ENCODE data around the gene SLC39A6. TPM values are rescaled to one million over a fixed set of nuclear protein-coding genes. Genes with fewer than 3 reads are reported as not detected.

SLC39A6 gene
- total and polyA plus RNA-seq, 2 donors (not counting 1 experiment from before 2014, with no cell fraction given): 8.9 to 19.5 TPM

- Mint-ChIP-seq H3K27ac (no peak overlapping the region), H3K27me3 (no peaks in the 10 kb centered on the region), H3K9me3 (ENCODE audit: insufficient read depth) (no peaks in the 10 kb centered on the region), H3K4me1 (peaks cover 44% of the 10 kb centered on the region), H3K4me3 (no peak overlapping the region)
- intact Hi-C loops (cut with micrococcal nuclease): no loop called here
- ChIA-PET POLR2A (no interaction called here), CTCF (no interaction called here)
- Histone ChIP-seq H3K4me2 (replicated peaks; ENCODE audit: low read depth, low read length, poor library complexity, severe bottlenecking) (no peak overlapping the region), H4K20me1 (ENCODE audit: control insufficient read depth, insufficient read depth, low read length, poor library complexity, severe bottlenecking) (no peaks in the 10 kb centered on the region), H3K4me1 (ENCODE audit: control insufficient read depth in 2 of 2, insufficient read depth in 2 of 2, low read length in 2 of 2) (peaks cover 31 to 41% of the 10 kb centered on the region in 2 donors), H3K27ac (ENCODE audit: low read length in 2 of 2) (no peak overlapping the region), H3K79me2 (ENCODE audit: control insufficient read depth, insufficient read depth, low read length) (peaks cover 9% of the 10 kb centered on the region), H3K36me3 (replicated peaks in 1 of 2; ENCODE audit: control extremely low read depth in 1 of 2, control insufficient read depth in 1 of 2, extremely low read depth in 1 of 2, insufficient read depth in 2 of 2, low read length in 1 of 2) (peaks cover 8 to 63% of the 10 kb centered on the region in 2 experiments), H3K9ac (ENCODE audit: low read length) (no peak overlapping the region), H3K27me3 (replicated peaks in 1 of 4; ENCODE audit: control extremely low read depth in 1 of 4, control insufficient read depth in 3 of 4, insufficient read depth in 4 of 4, low read length in 3 of 4) (no peaks in the 10 kb centered on the region), H2AFZ (ENCODE audit: insufficient read depth, low read depth, low read length, poor library complexity, severe bottlenecking) (no peak overlapping the region), H3K9me3 (ENCODE audit: control extremely low read depth in 1 of 3, control insufficient read depth in 2 of 3, insufficient read depth in 1 of 3, low read length in 2 of 3) (no peaks in the 10 kb centered on the region), H3K4me3 (ENCODE audit: control extremely low read depth in 1 of 5, extremely low read depth in 1 of 5, insufficient read depth in 1 of 5, low read depth in 2 of 5, low read length in 4 of 5) (no peak overlapping the region)
- DNase-seq (no peak), ATAC-seq (ENCODE audit: low read depth) (no peak)
- TF ChIP-seq, protein P1, sequence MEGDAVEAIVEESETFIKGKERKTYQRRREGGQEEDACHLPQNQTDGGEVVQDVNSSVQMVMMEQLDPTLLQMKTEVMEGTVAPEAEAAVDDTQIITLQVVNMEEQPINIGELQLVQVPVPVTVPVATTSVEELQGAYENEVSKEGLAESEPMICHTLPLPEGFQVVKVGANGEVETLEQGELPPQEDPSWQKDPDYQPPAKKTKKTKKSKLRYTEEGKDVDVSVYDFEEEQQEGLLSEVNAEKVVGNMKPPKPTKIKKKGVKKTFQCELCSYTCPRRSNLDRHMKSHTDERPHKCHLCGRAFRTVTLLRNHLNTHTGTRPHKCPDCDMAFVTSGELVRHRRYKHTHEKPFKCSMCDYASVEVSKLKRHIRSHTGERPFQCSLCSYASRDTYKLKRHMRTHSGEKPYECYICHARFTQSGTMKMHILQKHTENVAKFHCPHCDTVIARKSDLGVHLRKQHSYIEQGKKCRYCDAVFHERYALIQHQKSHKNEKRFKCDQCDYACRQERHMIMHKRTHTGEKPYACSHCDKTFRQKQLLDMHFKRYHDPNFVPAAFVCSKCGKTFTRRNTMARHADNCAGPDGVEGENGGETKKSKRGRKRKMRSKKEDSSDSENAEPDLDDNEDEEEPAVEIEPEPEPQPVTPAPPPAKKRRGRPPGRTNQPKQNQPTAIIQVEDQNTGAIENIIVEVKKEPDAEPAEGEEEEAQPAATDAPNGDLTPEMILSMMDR (IDR thresholded peaks at IDR 0.05): no peak
- 83% methylated on average over 1 of the region's 2 CpGs for WGBS (ENCODE audit: insufficient coverage)
These were observed 24.6 kb upstream of the SLC39A6 start for GRCh38 chr18:36153771-36154170.

DNA sequence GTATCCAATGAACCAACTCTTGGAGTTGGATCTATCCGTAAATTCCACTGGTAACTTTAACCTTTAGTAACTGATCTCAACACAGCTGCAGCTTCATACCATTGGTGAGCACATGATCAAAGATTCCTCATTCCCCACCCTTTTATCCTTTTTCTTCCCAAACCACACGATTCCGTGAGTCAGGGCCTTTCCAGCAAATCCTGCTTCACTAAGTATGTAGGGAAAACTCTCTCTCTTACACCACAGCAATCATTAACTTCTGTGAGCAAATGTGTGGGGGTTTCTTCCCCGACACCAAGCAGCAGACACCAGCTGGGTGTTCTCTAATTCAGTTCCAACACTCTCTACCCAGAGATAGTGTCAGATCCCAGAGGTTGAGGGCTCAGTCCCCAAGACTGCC, 24.1 kb upstream of the SLC39A6 start:
- intact Hi-C loops (cut with micrococcal nuclease): no loop called here
- Histone ChIP-seq H3K79me2 (ENCODE audit: control insufficient read depth, insufficient read depth, low read length) (peaks cover 9% of the 10 kb centered on the region), H3K4me1 (ENCODE audit: control insufficient read depth in 2 of 2, insufficient read depth in 2 of 2, low read length in 2 of 2) (peaks cover 30 to 37% of the 10 kb centered on the region in 2 donors), H4K20me1 (ENCODE audit: control insufficient read depth, insufficient read depth, low read length, poor library complexity, severe bottlenecking) (no peaks in the 10 kb centered on the region), H3K4me3 (ENCODE audit: control extremely low read depth in 1 of 5, extremely low read depth in 1 of 5, insufficient read depth in 1 of 5, low read depth in 2 of 5, low read length in 4 of 5) (no peak overlapping the region), H3K9ac (ENCODE audit: low read length) (no peak overlapping the region), H2AFZ (ENCODE audit: insufficient read depth, low read depth, low read length, poor library complexity, severe bottlenecking) (no peak overlapping the region), H3K9me3 (ENCODE audit: control extremely low read depth in 1 of 3, control insufficient read depth in 2 of 3, insufficient read depth in 1 of 3, low read length in 2 of 3) (no peaks in the 10 kb centered on the region), H3K4me2 (replicated peaks; ENCODE audit: low read depth, low read length, poor library complexity, severe bottlenecking) (no peak overlapping the region), H3K27ac (ENCODE audit: low read length in 2 of 2) (no peak overlapping the region), H3K27me3 (replicated peaks in 1 of 4; ENCODE audit: control extremely low read depth in 1 of 4, control insufficient read depth in 3 of 4, insufficient read depth in 4 of 4, low read length in 3 of 4) (no peaks in the 10 kb centered on the region), H3K36me3 (replicated peaks in 1 of 2; ENCODE audit: control extremely low read depth in 1 of 2, control insufficient read depth in 1 of 2, extremely low read depth in 1 of 2, insufficient read depth in 2 of 2, low read length in 1 of 2) (peaks cover 5 to 64% of the 10 kb centered on the region in 2 experiments)
- TF ChIP-seq, protein P1 (IDR thresholded peaks at IDR 0.05): no peak
- TF ChIP-seq EZH2 (IDR thresholded peaks at IDR 0.05; ENCODE audit: borderline replicate concordance, insufficient read depth, low read depth, low read length, poor library complexity, severe bottlenecking): no peak
- no peak for DNase-seq
- no peak overlapping the region for H3K27ac Mint-ChIP-seq
- H3K4me1 Mint-ChIP-seq: peaks cover 45% of the 10 kb centered on the region
- ChIA-PET POLR2A (no interaction called here), CTCF (no interaction called here)
- H3K9me3 Mint-ChIP-seq (ENCODE audit: insufficient read depth): no peaks in the 10 kb centered on the region
- ATAC-seq (ENCODE audit: low read depth): no peak
- 100% methylated on average over 2 of the region's 4 CpGs for WGBS (ENCODE audit: insufficient coverage)
- no peaks in the 10 kb centered on the region for H3K27me3 Mint-ChIP-seq
- H3K4me3 Mint-ChIP-seq: no peak overlapping the region

All from B cell (primary cell).